OCI-M1 (cell line): ENCODE results near the gene ZNRF1.

Experiments
- DNase-seq: peaks from one replicate; lab custom pipeline; 2025; lab: John Stamatoyannopoulos, UW

Gene ZNRF1

GRCh38 chr16:75114179-75114945, 115.5 kb downstream of the ZNRF1 start:
- DNase-seq, result no peak

- no peak for DNase-seq
Measured at GRCh38 chr16:75114946-75115825, 116.4 kb downstream of the ZNRF1 start.

GRCh38 chr16:75116081-75116910, 117.5 kb downstream of the ZNRF1 start, which contains the start of gene LDHD:
TSS of gene LDHD (minus strand) at chr16:75116780. CDS start at chr16:75116720, 60 bp downstream.
- peak; percentile 91 for DNase-seq

GRCh38 chr16:75116911-75117245, 118.1 kb downstream of the ZNRF1 start:
- DNase-seq, result no peak

GRCh38 chr16:75118943-75119539, 120.2 kb downstream of the ZNRF1 start:
- DNase-seq, result no peak

GRCh38 chr16:75120253-75120652, 121.4 kb downstream of the ZNRF1 start:
- no peak for DNase-seq

- no peak for DNase-seq
Measured at GRCh38 chr16:75121949-75122568, 123.2 kb downstream of the ZNRF1 start.

GRCh38 chr16:75122609-75123008, 123.8 kb downstream of the ZNRF1 start:
- DNase-seq, result no peak

- DNase-seq, result peak; percentile 31
Measured at GRCh38 chr16:75127713-75128415, 129.0 kb downstream of the ZNRF1 start.

- peak; percentile 79 for DNase-seq
Measured at GRCh38 chr16:75129421-75130149, 130.8 kb downstream of the ZNRF1 start.

- DNase-seq, result peak; percentile 22
Measured at GRCh38 chr16:75130150-75130771, 131.4 kb downstream of the ZNRF1 start.

- DNase-seq, result no peak
Measured at GRCh38 chr16:75131081-75131480, 132.3 kb downstream of the ZNRF1 start.

- DNase-seq, result no peak
Measured at GRCh38 chr16:75138233-75138632, 139.4 kb downstream of the ZNRF1 start.

GRCh38 chr16:75138636-75139035, 139.8 kb downstream of the ZNRF1 start:
- DNase-seq, result no peak

- no peak for DNase-seq
Measured at GRCh38 chr16:75139498-75139897, 140.7 kb downstream of the ZNRF1 start.

- no peak for DNase-seq
Measured at GRCh38 chr16:75143941-75144340, 145.1 kb downstream of the ZNRF1 start.

GRCh38 chr16:75147968-75148310, 149.1 kb downstream of the ZNRF1 start:
- DNase-seq, result no peak

GRCh38 chr16:75148311-75149195, 149.7 kb downstream of the ZNRF1 start, which contains the start of gene ZFP1:
TSS of gene ZFP1 (plus strand) at chr16:75148524. CDS start at chr16:75152952, 4,428 bp downstream.
- peak; percentile 96 for DNase-seq
